ENCODE measurements around the gene EGLN3. TPM values are rescaled to one million over a fixed set of nuclear protein-coding genes. Genes with fewer than 3 reads are reported as not detected.

Gene EGLN3
- total RNA-seq, 2 experiments from 2014 or later, result 0.07 to 0.48 TPM

GRCh38 chr14:33943096-33943883 lies 7.6 kb downstream of the EGLN3 start:
- Mint-ChIP-seq H3K9me3 (no peaks in the 10 kb centered on the region), H3K4me1 (ENCODE audit: low read depth) (peaks cover 2% of the 10 kb centered on the region), H3K27me3 (ENCODE audit: low read depth) (peaks cover 2% of the 10 kb centered on the region), H3K4me3 (no peak overlapping the region), H3K27ac (no peak overlapping the region), H3K36me3 (ENCODE audit: low read depth) (no peaks in the 10 kb centered on the region)
- intact Hi-C loops (cut with micrococcal nuclease), result loop anchor here (10.0 kb wide), 1 partner anchor 152 kb away; no protein-coding TSS in a partner anchor
- DNase-seq, result no peak
- CTCF ChIA-PET, result interaction anchor here (1.2 kb wide), 1 partner anchor 285 kb away, joined by 5 read pairs; no protein-coding TSS in a partner anchor

GRCh38 chr14:33941718-33942117 lies 9.2 kb downstream of the EGLN3 start:
- Mint-ChIP-seq H3K4me1 (ENCODE audit: low read depth) (peaks cover 2% of the 10 kb centered on the region), H3K27ac (no peak overlapping the region), H3K36me3 (ENCODE audit: low read depth) (no peaks in the 10 kb centered on the region), H3K4me3 (no peak overlapping the region), H3K27me3 (ENCODE audit: low read depth) (peaks cover 2% of the 10 kb centered on the region), H3K9me3 (no peaks in the 10 kb centered on the region)
- intact Hi-C loops (cut with micrococcal nuclease), result loop anchor here (10.0 kb wide), 1 partner anchor 153 kb away; no protein-coding TSS in a partner anchor
- CTCF ChIA-PET, result interaction anchor here (0.8 kb wide), 1 partner anchor 103 kb away, joined by 3 read pairs; no protein-coding TSS in a partner anchor
- no peak for DNase-seq

GRCh38 chr14:33940561-33941011 lies 10.3 kb downstream of the EGLN3 start:
- CTCF ChIA-PET, result interaction anchor here (0.8 kb wide), 1 partner anchor 102 kb away, joined by 3 read pairs; no protein-coding TSS in a partner anchor
- H3K27ac Mint-ChIP-seq, result no peak overlapping the region
- intact Hi-C loops (cut with micrococcal nuclease), result loop anchor here (10.0 kb wide), 1 partner anchor 154 kb away; no protein-coding TSS in a partner anchor
- no peaks in the 10 kb centered on the region for H3K9me3 Mint-ChIP-seq
- no peaks in the 10 kb centered on the region for H3K36me3 Mint-ChIP-seq (ENCODE audit: low read depth)
- no peaks in the 10 kb centered on the region for H3K4me1 Mint-ChIP-seq (ENCODE audit: low read depth)
- DNase-seq, result no peak
- no peak overlapping the region for H3K4me3 Mint-ChIP-seq
- H3K27me3 Mint-ChIP-seq (ENCODE audit: low read depth), result peaks cover 2% of the 10 kb centered on the region

- CTCF ChIA-PET, result no interaction called here
- Mint-ChIP-seq H3K9me3 (no peaks in the 10 kb centered on the region), H3K27ac (no peak overlapping the region), H3K4me3 (no peak overlapping the region), H3K36me3 (ENCODE audit: low read depth) (no peaks in the 10 kb centered on the region), H3K27me3 (ENCODE audit: low read depth) (no peaks in the 10 kb centered on the region), H3K4me1 (ENCODE audit: low read depth) (no peaks in the 10 kb centered on the region)
- no peak for DNase-seq
- intact Hi-C loops (cut with micrococcal nuclease), result no loop called here
Measured at GRCh38 chr14:33938131-33938949, 12.5 kb downstream of the EGLN3 start.

- intact Hi-C loops (cut with micrococcal nuclease), result no loop called here
- CTCF ChIA-PET, result no interaction called here
- Mint-ChIP-seq H3K4me1 (ENCODE audit: low read depth) (no peaks in the 10 kb centered on the region), H3K4me3 (no peak overlapping the region), H3K27ac (no peak overlapping the region), H3K36me3 (ENCODE audit: low read depth) (no peaks in the 10 kb centered on the region), H3K27me3 (ENCODE audit: low read depth) (no peaks in the 10 kb centered on the region), H3K9me3 (no peaks in the 10 kb centered on the region)
- DNase-seq, result no peak
Measured at GRCh38 chr14:33936391-33936790, 14.5 kb downstream of the EGLN3 start.

GRCh38 chr14:33934938-33935337 lies 15.9 kb downstream of the EGLN3 start:
- intact Hi-C loops (cut with micrococcal nuclease), result no loop called here
- Mint-ChIP-seq H3K27me3 (ENCODE audit: low read depth) (no peaks in the 10 kb centered on the region), H3K4me1 (ENCODE audit: low read depth) (no peaks in the 10 kb centered on the region), H3K36me3 (ENCODE audit: low read depth) (no peaks in the 10 kb centered on the region), H3K27ac (no peak overlapping the region), H3K4me3 (no peak overlapping the region), H3K9me3 (no peaks in the 10 kb centered on the region)
- no peak for DNase-seq
- CTCF ChIA-PET, result no interaction called here

- Mint-ChIP-seq H3K9me3 (no peaks in the 10 kb centered on the region), H3K27me3 (ENCODE audit: low read depth) (no peaks in the 10 kb centered on the region), H3K4me1 (ENCODE audit: low read depth) (no peaks in the 10 kb centered on the region), H3K36me3 (ENCODE audit: low read depth) (no peaks in the 10 kb centered on the region), H3K27ac (no peak overlapping the region), H3K4me3 (no peak overlapping the region)
- no peak for DNase-seq
- intact Hi-C loops (cut with micrococcal nuclease), result no loop called here
- CTCF ChIA-PET, result no interaction called here
Measured at GRCh38 chr14:33934043-33934750, 16.7 kb downstream of the EGLN3 start.

GRCh38 chr14:33933386-33933933 lies 17.4 kb downstream of the EGLN3 start:
- Mint-ChIP-seq H3K9me3 (no peaks in the 10 kb centered on the region), H3K27ac (no peak overlapping the region), H3K4me1 (ENCODE audit: low read depth) (no peaks in the 10 kb centered on the region), H3K4me3 (no peak overlapping the region), H3K27me3 (ENCODE audit: low read depth) (no peaks in the 10 kb centered on the region), H3K36me3 (ENCODE audit: low read depth) (no peaks in the 10 kb centered on the region)
- DNase-seq, result no peak
- CTCF ChIA-PET, result no interaction called here
- intact Hi-C loops (cut with micrococcal nuclease), result no loop called here

GRCh38 chr14:33932576-33933345 lies 18.1 kb downstream of the EGLN3 start:
- CTCF ChIA-PET, result no interaction called here
- DNase-seq, result no peak
- no peaks in the 10 kb centered on the region for H3K4me1 Mint-ChIP-seq (ENCODE audit: low read depth)
- H3K27me3 Mint-ChIP-seq (ENCODE audit: low read depth), result no peaks in the 10 kb centered on the region
- H3K9me3 Mint-ChIP-seq, result no peaks in the 10 kb centered on the region
- H3K27ac Mint-ChIP-seq, result no peak overlapping the region
- intact Hi-C loops (cut with micrococcal nuclease), result no loop called here
- no peak overlapping the region for H3K4me3 Mint-ChIP-seq
- H3K36me3 Mint-ChIP-seq (ENCODE audit: low read depth), result no peaks in the 10 kb centered on the region

- no peak overlapping the region for H3K27ac Mint-ChIP-seq
- H3K4me3 Mint-ChIP-seq, result no peak overlapping the region
- DNase-seq, result no peak
- H3K27me3 Mint-ChIP-seq (ENCODE audit: low read depth), result no peaks in the 10 kb centered on the region
- no peaks in the 10 kb centered on the region for H3K9me3 Mint-ChIP-seq
- CTCF ChIA-PET, result no interaction called here
- no peaks in the 10 kb centered on the region for H3K4me1 Mint-ChIP-seq (ENCODE audit: low read depth)
- intact Hi-C loops (cut with micrococcal nuclease), result no loop called here
- H3K36me3 Mint-ChIP-seq (ENCODE audit: low read depth), result no peaks in the 10 kb centered on the region
Measured at GRCh38 chr14:33932033-33932432, 18.8 kb downstream of the EGLN3 start.

GRCh38 chr14:33931461-33931860 lies 19.4 kb downstream of the EGLN3 start:
- H3K27me3 Mint-ChIP-seq (ENCODE audit: low read depth), result no peaks in the 10 kb centered on the region
- intact Hi-C loops (cut with micrococcal nuclease), result no loop called here
- no peak overlapping the region for H3K4me3 Mint-ChIP-seq
- no peaks in the 10 kb centered on the region for H3K36me3 Mint-ChIP-seq (ENCODE audit: low read depth)
- no peaks in the 10 kb centered on the region for H3K9me3 Mint-ChIP-seq
- no peak for DNase-seq
- H3K27ac Mint-ChIP-seq, result no peak overlapping the region
- CTCF ChIA-PET, result no interaction called here
- no peaks in the 10 kb centered on the region for H3K4me1 Mint-ChIP-seq (ENCODE audit: low read depth)

All from activated naive CD4-positive, alpha-beta T cell treated with anti-CD3 and anti-CD28 coated beads for 36 hours (primary cell).